HG03378 (cell line): ENCODE measurements around the gene PTGDS.
A peak's percentile ranks its signal among the peaks of the same experiment; 100 is the strongest.

ENCODE experiments used
- ATAC-seq: cut with Tn5 transposase; IDR thresholded peaks from one replicate; pipeline ENCODE4 v1.9.1; 2021; ENCODE audit warnings: mild to moderate bottlenecking, moderate library complexity; ENCODE audit not compliant: unreplicated experiment

Gene PTGDS

DNA sequence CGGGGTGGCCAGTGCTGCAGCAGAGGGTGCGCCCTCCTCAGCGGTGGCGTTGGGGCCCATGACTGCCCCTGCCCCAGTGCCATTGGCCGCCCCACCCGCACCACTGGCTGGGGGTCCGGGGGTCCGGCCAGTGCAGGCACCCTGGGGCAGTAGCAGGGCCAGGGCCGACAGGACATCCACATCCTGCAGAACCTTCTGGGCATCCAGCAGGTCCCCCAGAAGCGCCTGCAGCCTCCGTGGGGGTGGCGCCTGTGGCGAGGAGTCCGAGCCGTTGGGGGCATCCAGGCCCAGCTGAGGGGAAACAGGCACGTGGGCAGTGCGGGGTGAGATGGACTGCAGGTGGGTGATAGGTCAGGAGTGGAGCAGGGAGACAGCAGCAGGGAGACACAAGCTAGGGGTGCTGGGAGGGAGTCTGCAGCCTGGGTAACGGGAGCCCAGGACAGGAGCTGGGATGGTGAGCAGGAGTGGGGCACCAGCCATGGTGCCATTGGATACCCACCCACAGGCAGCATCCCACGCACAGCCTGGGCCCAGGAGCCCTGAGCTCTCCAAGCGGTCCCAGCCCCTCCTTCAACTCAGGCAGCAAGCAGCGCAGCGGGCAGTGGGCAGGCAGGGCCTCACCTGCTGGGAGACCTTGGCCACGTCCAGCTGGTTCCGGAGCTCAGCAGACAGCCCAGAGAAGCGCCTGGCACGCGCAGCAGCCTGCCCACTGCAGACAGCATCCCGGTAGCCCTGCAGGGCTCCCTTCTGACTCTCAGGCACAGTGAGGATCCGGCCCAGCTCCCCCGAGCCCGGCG is 43.7 kb downstream of the PTGDS start:
- ATAC-seq = no peak

DNA sequence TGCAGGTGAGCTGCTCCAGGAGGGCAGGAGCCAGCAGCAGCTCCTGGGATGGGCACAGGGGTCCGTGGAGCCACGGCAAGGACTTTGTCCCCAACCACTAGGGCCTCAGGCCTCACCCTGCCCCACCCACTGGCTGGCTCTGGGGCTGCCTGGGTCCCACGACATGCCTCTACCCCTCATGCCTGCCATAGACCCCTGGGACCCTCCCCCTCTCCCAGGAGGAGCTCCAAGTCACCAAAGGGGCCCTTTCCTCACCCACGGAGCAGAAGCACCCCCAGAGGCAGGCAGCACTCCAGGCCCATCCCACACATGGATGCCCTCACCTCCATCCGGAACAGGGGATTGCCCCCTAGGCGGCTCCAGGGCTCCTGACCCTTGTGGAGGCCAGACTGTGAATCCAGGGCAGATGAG is 44.3 kb downstream of the PTGDS start:
- no peak for ATAC-seq

DNA sequence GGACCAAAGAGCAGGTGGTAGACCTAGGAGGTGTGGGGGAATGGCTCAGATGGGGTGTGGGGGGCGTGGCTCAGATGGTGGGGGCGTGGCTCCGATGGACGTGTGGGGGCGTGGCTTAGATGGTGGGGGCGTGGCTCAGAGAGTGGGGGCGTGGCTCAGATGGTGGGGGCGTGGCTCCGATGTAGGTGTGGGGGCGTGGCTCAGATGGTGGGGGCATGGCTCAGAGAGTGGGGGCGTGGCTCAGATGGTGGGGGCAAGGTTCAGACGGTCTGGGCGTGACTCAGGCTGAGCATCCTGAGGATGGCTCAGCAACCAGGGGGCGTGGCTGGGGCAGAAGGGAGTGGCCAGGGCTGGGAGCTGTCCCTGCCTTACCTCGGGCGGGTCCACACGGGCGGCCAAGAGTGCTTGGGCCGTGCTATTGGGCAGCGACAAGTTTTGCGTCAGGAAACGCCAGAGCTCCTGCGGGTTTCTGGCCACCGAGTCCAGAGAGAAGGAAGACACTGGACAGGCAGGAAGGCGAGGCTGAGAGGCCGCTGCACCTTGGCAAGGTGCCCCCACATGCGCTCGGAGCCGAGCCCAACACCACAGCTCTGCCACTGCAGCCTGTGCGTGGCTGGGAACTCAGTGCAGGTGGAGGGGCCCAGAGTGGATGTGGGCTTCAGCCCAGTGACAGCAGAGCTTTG is 44.8 kb downstream of the PTGDS start:
- no peak for ATAC-seq

DNA sequence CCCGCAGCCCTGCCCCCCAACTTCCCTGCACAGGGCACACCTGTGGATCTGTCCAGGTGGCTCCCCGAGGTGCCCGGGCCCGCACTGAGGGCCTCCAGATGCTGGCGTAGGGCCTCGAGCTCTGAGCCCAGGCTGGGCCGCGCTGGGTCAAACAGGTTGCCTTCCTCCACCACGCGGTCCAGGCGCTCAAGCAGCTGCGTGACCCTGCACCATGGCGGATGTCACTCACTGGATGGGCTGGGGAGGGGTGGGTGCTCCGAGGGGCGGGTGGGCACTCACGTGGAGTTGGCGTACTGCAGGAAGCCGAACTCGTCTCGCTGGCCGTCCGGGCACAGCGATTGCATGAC is 45.3 kb downstream of the PTGDS start:
- ATAC-seq = no peak

DNA sequence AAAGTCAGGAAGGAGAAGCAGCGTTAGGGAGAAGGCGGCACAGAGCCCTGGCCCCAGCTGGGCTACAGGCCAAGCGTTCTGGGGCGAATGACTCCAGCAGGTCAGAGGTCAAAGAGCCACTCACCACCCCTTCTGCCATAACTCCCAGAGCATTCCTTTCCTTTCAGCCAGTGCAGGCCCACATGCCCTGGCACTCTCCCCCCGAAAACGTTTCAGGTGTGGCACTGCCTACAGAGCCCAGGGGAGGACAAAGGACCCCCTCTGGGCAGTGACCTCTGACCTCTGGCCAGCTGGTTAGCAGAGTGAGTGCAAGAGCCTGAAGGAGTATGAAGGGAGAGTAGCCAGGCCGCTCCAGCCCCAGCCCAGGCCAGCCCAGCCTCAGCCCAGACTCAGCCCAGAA is 45.9 kb downstream of the PTGDS start:
- no peak for ATAC-seq

DNA sequence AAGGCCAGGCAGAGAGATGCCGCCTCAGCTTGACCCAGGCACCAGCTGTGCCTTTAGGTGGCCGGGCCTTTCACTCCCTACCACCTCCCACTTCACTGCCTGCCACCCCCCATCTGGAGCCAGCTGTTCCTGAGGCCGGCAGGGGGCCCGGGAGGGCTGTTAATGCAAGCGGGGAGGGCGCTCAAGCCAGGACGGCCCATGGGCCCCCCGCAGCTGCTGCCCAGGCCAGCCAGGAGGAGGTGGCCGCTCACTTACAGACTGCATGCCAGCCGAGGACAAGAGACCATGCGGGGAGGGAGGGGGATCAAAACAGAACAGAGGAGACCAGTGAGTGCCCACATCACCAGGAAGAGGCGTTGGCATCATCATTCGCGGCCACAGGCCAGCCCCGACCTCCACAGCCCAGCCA is 46.3 kb downstream of the PTGDS start:
- ATAC-seq = no peak

DNA sequence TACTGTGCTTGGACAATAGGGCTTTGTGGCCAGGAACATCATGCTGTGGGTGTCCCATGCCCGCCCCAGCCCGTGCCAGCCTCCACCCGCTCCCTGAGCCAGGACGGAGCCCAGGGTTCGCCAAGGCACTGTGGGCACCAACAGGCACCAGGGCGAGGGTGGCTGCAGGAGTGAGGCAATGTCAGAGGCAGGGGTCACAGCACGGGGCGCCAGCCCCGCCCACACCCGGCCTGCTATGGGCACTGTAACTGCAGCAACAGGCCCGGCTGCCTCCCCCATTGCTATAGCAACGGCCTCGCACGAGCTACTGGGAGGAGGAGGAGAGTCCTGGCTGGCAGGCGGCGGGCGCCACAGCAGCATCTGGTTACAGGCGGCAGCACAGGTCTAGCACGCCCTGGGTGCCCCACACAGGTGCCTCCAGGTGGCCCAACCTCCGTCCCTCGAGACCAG is 48.2 kb downstream of the PTGDS start:
- no peak for ATAC-seq

DNA sequence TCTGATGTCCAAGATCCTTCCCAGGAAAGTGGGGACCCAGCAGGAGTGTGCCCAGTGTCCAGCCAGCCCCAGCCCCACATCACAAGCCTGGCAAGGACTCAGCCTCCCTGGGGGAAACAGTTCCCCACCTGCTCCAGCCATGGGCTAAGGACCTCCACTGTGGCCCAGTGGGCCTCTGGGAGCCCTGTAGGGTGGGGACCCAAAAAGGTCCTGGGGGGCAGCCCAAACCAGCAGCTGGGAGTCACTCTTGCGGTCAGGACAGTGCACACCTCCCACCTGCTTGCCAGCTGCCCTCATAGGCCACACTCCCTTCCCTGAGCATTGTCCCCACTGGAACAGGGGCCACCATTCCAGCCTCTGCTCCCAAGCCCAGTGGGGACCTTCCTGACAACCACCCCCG is 49.1 kb downstream of the PTGDS start:
- no peak for ATAC-seq

DNA sequence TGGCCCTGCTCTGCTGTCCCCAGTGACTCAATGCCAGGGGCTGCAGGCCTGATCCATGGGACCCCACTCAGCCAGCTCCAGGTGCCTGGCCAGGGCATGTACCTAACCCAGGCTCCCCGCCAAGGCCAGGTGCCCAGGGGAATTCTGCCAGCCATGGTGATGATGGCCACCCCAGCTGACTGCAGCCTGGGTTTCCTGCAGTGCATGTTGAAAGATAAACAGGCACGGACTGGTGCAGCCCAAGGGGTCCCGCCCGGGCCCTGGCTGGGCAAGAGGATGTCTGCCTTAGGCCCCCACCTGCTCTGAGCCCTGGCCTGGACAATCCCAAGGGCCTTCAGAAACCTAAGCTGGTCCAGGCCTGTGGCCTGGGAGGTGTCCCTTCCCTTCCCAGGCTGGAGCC is 49.5 kb downstream of the PTGDS start:
- no peak for ATAC-seq

DNA sequence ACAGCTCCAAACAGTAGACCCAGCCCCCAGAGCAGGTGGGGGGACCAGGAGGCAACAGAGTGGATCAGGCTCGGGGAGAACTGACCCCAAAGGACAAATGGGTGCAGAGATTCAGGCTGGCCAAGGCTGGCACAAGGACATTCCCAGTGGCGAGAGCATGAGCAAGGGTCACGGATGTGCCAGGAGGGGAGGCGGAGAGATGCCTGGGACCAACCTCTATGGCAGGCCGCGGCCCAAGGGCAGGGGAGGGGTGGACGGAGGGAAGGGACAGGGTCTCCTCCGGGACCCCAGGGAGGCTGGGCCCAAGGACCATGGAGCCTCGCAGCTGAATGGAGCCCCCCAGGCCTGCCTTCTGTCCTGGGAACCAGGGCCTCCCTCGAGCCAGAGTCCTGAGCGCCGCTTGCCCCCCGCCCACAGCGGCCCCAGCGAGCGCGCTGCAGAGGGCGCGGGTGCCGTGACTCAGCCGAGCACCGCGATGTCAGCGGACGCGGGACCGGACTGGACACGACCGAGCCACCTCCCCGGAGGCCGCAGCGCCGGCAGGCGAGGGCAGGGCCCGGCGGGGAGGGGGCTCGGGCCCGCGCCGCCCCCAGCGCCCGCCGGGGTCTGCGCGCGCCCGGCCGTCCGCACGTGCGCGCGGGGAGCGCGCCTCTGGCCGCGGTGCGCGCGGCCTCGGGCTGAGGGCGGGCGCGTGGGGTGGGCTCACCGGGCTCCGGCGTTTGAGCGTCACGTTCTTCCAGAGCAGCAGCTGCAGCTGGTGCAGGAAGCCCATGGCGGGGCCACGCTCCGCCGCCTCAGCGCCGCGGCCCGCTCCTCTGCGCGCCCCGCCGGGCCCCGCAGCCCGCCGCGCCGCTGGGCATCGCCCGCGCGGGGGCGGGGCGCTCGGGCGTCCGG is 50.3 kb downstream of the PTGDS start, which contains the start of gene ABCA2:
TSS of gene ABCA2 (minus strand) at position 869 of the 894 bp plus-strand sequence. CDS start at position 772, 97 bp downstream.
- no peak for ATAC-seq

DNA sequence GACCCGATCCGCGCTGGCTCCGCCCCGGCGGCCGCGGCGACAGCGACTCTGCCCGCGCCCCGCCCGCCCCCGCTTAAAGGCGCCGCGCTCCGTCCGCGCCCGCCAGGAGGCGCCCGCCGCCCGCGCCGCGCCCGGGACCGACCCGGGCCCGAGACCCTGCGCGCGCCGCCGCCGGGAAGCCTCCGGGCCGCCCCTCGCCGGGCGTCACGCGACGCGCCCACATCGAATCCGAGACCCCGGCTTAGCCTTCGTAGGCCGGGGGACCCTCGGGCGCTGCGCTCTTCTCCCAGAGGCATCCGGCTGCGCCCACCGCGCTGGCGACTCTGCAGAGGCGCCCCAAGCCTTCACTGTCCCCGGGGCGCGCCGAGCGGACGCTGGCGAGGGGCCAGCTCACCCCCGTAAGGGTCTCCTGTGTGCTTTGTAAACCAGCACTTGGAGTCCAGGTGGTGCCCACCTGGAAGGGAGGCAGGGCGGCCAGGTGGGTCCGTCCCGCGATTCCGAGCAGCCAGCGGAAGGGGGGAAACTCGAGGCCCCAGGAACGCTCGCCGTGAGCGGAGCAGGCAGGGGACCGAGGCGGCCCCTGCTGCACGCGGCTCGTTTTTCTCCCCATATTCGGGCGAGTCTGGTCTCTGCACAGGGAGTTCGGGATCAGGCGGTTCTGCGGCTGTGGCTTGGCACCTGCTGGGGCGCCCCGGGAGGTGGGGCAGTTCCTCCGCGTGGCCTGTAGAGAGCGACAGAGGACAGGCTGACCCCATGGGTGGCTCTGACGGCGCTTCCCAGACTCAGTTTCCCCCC is 51.2 kb downstream of the PTGDS start:
- no peak for ATAC-seq

DNA sequence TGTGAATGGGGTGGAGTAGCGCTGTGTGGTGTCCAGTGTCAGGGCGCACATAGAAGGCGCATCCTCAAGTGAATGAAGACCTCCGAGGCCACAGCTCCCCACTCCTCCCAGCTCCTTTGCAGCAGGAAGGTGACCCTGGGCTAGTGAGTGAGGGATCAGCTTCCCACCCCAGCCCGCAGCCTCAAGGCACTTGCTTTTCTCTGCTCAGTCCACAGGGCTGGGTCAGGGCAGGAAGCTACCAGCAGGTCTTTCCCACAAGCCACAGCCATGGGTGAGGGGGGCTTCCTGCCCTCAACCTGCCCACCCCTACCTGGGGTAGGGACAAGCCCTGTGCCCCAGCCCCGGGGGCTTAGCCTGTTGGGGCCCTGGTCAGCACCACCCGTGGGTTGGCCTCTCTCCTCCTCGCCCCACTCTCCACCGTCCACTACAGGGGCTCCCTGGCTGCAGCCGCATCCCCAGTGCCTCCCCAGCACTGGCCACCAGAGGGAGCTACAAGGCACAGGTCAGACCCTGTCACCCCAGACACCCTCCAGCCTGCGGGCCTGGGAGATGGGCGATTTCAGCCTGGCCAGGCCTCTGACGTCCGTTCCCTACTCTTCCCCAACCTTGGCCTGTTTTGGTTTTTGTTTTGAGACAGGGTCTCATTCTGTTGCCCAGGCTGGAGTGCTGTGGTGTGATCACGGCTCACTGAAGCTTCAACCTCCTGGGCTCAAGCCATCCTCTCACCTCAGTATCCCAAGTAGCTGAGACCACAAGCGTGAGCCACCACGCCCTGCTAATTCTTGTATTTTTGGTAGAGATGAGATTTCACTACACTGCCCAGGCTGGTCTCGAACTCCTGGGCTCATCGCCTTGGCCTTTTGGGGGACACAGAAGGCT is 52.0 kb downstream of the PTGDS start:
- peak; percentile 36 for ATAC-seq

DNA sequence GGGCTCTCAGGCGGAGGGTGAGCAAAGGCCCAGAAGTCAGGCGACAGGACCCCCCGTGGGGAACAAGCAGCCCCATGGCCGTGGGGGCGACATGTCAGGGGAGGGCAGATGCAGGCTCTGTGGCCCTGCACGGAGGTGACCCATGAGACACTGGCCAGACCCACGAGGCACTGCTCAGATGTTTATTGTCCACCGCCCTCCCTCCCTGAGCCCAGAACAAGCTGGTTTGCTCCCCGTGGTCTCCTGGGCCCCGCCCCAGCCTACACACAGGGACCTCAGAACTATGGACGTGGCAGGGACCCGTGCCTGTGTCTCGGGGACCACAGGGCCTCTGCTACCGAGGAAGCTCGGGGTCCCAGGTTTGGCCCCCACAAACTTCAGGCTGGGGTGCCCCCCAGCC is 52.7 kb downstream of the PTGDS start:
- ATAC-seq = no peak

DNA sequence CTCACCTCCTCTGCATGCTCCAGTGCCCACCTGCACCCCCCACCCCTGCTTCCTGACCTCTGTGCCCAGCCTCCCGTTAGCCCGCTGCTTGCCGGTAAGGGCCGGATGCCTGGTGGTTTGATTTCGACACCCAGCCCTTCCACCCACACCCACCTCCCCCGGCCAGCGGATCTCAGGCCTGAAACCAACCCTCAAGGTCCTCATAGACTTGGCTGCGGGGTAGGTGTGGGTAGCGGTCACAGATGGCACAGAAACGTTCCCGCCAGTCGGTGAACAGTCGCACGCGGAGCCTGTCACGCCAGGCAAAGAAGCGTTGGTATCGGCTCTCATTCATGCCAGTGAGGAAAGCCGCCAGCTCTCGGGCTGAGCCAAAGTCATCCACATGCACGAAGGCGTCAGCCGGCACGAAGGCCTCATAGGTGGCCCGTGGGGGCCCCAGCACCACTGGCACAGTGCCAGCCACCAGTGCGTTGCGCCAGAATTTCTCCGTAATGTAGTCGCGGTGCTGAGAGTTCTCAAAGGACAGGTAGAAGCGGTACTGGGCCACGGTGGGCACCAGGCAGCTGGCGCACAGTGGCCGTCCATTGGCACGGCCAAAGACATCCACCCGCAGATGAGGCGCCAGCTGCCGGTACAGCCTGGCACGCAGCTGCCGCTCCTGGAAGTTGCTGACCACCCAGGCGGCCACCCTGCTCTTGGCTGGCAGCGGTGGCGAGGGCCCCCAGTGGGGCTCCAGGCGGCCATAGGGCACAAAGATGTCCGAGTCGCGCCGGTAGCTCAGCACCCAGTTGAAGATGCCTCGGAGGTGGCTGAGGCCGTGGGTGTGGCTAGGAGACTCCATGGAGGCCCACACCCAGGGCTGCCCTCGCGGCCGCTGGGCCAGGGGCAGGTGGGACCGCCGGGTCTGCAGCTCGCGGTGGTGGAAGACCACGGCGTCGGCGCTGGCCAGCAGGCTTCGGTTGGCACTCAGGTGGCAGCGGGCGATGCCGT is 53.5 kb downstream of the PTGDS start:
- ATAC-seq = no peak
